Measurements from ENCODE around the gene LST1.
A peak's percentile ranks its signal among the peaks of the same experiment; 100 is the strongest.
"Not testable (repeated sequence)": the region's sequence is repeated elsewhere in the genome, so short reads cannot be mapped to it uniquely, and the experiment has no call there.

Gene LST1

GRCh38 chr6:31587791-31588777, 2.0 kb downstream of the LST1 start:
- Histone ChIP-seq H3K27me3 (ENCODE audit: insufficient read depth, low read length) (no peaks in the 10 kb centered on the region), H3K4me1 (ENCODE audit: insufficient read depth, low read length) (no peaks in the 10 kb centered on the region), H3K36me3 (ENCODE audit: insufficient read depth, low read depth, low read length) (no peaks in the 10 kb centered on the region), H3K27ac (ENCODE audit: low read length) (no peak overlapping the region), H3K9me3 (ENCODE audit: insufficient read depth, low read depth, low read length) (no peaks in the 10 kb centered on the region), H3K4me3 (ENCODE audit: low read length) (no peak overlapping the region), H3K9ac (ENCODE audit: low read depth, low read length) (no peak overlapping the region)

- H3K4me1 ChIP-seq (ENCODE audit: insufficient read depth, low read length) = no peaks in the 10 kb centered on the region
- no peak overlapping the region for H3K9ac ChIP-seq (ENCODE audit: low read depth, low read length)
- no peaks in the 10 kb centered on the region for H3K9me3 ChIP-seq (ENCODE audit: insufficient read depth, low read depth, low read length)
- H3K36me3 ChIP-seq (ENCODE audit: insufficient read depth, low read depth, low read length) = no peaks in the 10 kb centered on the region
- no peak overlapping the region for H3K27ac ChIP-seq (ENCODE audit: low read length)
- H3K4me3 ChIP-seq (ENCODE audit: low read length) = no peak overlapping the region
- no peaks in the 10 kb centered on the region for H3K27me3 ChIP-seq (ENCODE audit: insufficient read depth, low read length)
These were observed 3.0 kb downstream of the LST1 start for GRCh38 chr6:31588871-31589650.

- H3K27me3 ChIP-seq (ENCODE audit: insufficient read depth, low read length); H3K36me3 ChIP-seq (ENCODE audit: insufficient read depth, low read depth, low read length); H3K9me3 ChIP-seq (ENCODE audit: insufficient read depth, low read depth, low read length); H3K4me1 ChIP-seq (ENCODE audit: insufficient read depth, low read length); H3K27ac ChIP-seq (ENCODE audit: low read length); H3K9ac ChIP-seq (ENCODE audit: low read depth, low read length); H3K4me3 ChIP-seq (ENCODE audit: low read length): not testable (repeated sequence)
These were observed 4.6 kb downstream of the LST1 start for GRCh38 chr6:31590691-31591090.

GRCh38 chr6:31592396-31592771, 6.3 kb downstream of the LST1 start:
- Histone ChIP-seq H3K4me3 (ENCODE audit: low read length) (no peak overlapping the region), H3K9me3 (ENCODE audit: insufficient read depth, low read depth, low read length) (no peaks in the 10 kb centered on the region), H3K36me3 (ENCODE audit: insufficient read depth, low read depth, low read length) (no peaks in the 10 kb centered on the region), H3K27ac (ENCODE audit: low read length) (no peak overlapping the region), H3K9ac (ENCODE audit: low read depth, low read length) (no peak overlapping the region), H3K27me3 (ENCODE audit: insufficient read depth, low read length) (no peaks in the 10 kb centered on the region), H3K4me1 (ENCODE audit: insufficient read depth, low read length) (no peaks in the 10 kb centered on the region)

- H3K27ac ChIP-seq (ENCODE audit: low read length) = no peak overlapping the region
- H3K27me3 ChIP-seq (ENCODE audit: insufficient read depth, low read length) = no peaks in the 10 kb centered on the region
- no peaks in the 10 kb centered on the region for H3K36me3 ChIP-seq (ENCODE audit: insufficient read depth, low read depth, low read length)
These were observed 10.9 kb downstream of the LST1 start for GRCh38 chr6:31597006-31597405.

GRCh38 chr6:31607317-31607716, 21.2 kb downstream of the LST1 start:
- H3K4me1 ChIP-seq (ENCODE audit: insufficient read depth, low read length) = no peaks in the 10 kb centered on the region
- no peak overlapping the region for H3K27ac ChIP-seq (ENCODE audit: low read length)
- no peaks in the 10 kb centered on the region for H3K36me3 ChIP-seq (ENCODE audit: insufficient read depth, low read depth, low read length)
- H3K4me3 ChIP-seq (ENCODE audit: low read length) = no peak overlapping the region
- no peak overlapping the region for H3K9ac ChIP-seq (ENCODE audit: low read depth, low read length)
- no peaks in the 10 kb centered on the region for H3K9me3 ChIP-seq (ENCODE audit: insufficient read depth, low read depth, low read length)
- no peaks in the 10 kb centered on the region for H3K27me3 ChIP-seq (ENCODE audit: insufficient read depth, low read length)

More at GRCh38 chr6:31597006-31597405, 10.9 kb downstream of the LST1 start:
- no peaks in the 10 kb centered on the region for H3K9me3 ChIP-seq (ENCODE audit: insufficient read depth, low read depth, low read length)
- no peaks in the 10 kb centered on the region for H3K4me1 ChIP-seq (ENCODE audit: insufficient read depth, low read length)
- no peak overlapping the region for H3K9ac ChIP-seq (ENCODE audit: low read depth, low read length)
- H3K4me3 ChIP-seq (ENCODE audit: low read length) = no peak overlapping the region

- Histone ChIP-seq H3K4me3 (ENCODE audit: low read length) (no peak overlapping the region), H3K4me1 (ENCODE audit: insufficient read depth, low read length) (peaks cover under 1% of the 10 kb centered on the region; the same call in 1 of the 2 replicates), H3K27ac (ENCODE audit: low read length) (no peak overlapping the region), H3K9me3 (ENCODE audit: insufficient read depth, low read depth, low read length) (no peaks in the 10 kb centered on the region), H3K9ac (ENCODE audit: low read depth, low read length) (no peak overlapping the region), H3K27me3 (ENCODE audit: insufficient read depth, low read length) (no peaks in the 10 kb centered on the region), H3K36me3 (ENCODE audit: insufficient read depth, low read depth, low read length) (no peaks in the 10 kb centered on the region)
These were observed 23.7 kb downstream of the LST1 start for GRCh38 chr6:31609519-31610406.

- Histone ChIP-seq H3K4me3 (ENCODE audit: low read length) (no peak overlapping the region), H3K9ac (ENCODE audit: low read depth, low read length) (no peak overlapping the region), H3K4me1 (ENCODE audit: insufficient read depth, low read length) (peaks cover 10% of the 10 kb centered on the region; the same call in 1 of the 2 replicates), H3K36me3 (ENCODE audit: insufficient read depth, low read depth, low read length) (no peaks in the 10 kb centered on the region), H3K27ac (ENCODE audit: low read length) (no peak overlapping the region), H3K9me3 (ENCODE audit: insufficient read depth, low read depth, low read length) (no peaks in the 10 kb centered on the region), H3K27me3 (ENCODE audit: insufficient read depth, low read length) (no peaks in the 10 kb centered on the region)
These were observed 24.9 kb downstream of the LST1 start for GRCh38 chr6:31610968-31611367.

GRCh38 chr6:31614075-31614619, 28.1 kb downstream of the LST1 start:
- no peak overlapping the region for H3K4me3 ChIP-seq (ENCODE audit: low read length)
- no peaks in the 10 kb centered on the region for H3K9me3 ChIP-seq (ENCODE audit: insufficient read depth, low read depth, low read length)
- no peak overlapping the region for H3K27ac ChIP-seq (ENCODE audit: low read length)
- H3K27me3 ChIP-seq (ENCODE audit: insufficient read depth, low read length) = no peaks in the 10 kb centered on the region
- H3K4me1 ChIP-seq (ENCODE audit: insufficient read depth, low read length) = peaks cover 10% of the 10 kb centered on the region; the same call in 1 of the 2 replicates
- no peak overlapping the region for H3K9ac ChIP-seq (ENCODE audit: low read depth, low read length)
- H3K36me3 ChIP-seq (ENCODE audit: insufficient read depth, low read depth, low read length) = no peaks in the 10 kb centered on the region

GRCh38 chr6:31614684-31615578, 28.9 kb downstream of the LST1 start, which contains the start of gene AIF1:
AIF1 (plus strand) TSS chr6:31615234; CDS start chr6:31615330, 96 bp downstream.
- H3K4me1 ChIP-seq (ENCODE audit: insufficient read depth, low read length) = peaks cover 10% of the 10 kb centered on the region; the same call in 1 of the 2 replicates
- peak within 1 kb of the TSS; percentile 25; the same call in 1 of the 2 replicates for H3K4me3 ChIP-seq (ENCODE audit: low read length)
- no peaks in the 10 kb centered on the region for H3K9me3 ChIP-seq (ENCODE audit: insufficient read depth, low read depth, low read length)
- H3K9ac ChIP-seq (ENCODE audit: low read depth, low read length) = peak within 1 kb of the TSS; percentile 49; the same call in 1 of the 2 replicates
- no peaks in the 10 kb centered on the region for H3K36me3 ChIP-seq (ENCODE audit: insufficient read depth, low read depth, low read length)
- no peak within 1 kb of the TSS for H3K27ac ChIP-seq (ENCODE audit: low read length)
- H3K27me3 ChIP-seq (ENCODE audit: insufficient read depth, low read length) = no peaks in the 10 kb centered on the region
